NT2/D1 (cell line): ENCODE data around the gene IFT80.
A peak's percentile ranks its signal among the peaks of the same experiment; 100 is the strongest.

Source experiments
- DNase-seq: peaks from one replicate; pipeline ENCODE4 v3.0.0-alpha.2; 2011; ENCODE audit warnings: low read depth, low spot score
- H3K27me3 ChIP-seq: 2 replicates; pipeline ENCODE4 v1.6.0; 2011; ENCODE audit warnings: mild to moderate bottlenecking; ENCODE audit not compliant: insufficient read length, insufficient read depth
- H3K36me3 ChIP-seq: 2 replicates; pipeline ENCODE4 v1.6.1; 2011; ENCODE audit warnings: mild to moderate bottlenecking, low read length, mixed read lengths; ENCODE audit not compliant: insufficient read depth, insufficient read length
- H3K4me1 ChIP-seq: 2 replicates; pipeline ENCODE4 v1.5.1; 2011; ENCODE audit not compliant: insufficient read depth, insufficient read length
- H3K4me3 ChIP-seq: 2 replicates; pipeline ENCODE4 v1.5.1; 2011; ENCODE audit warnings: low read depth; ENCODE audit not compliant: insufficient read length
- H3K9ac ChIP-seq: 2 replicates; pipeline ENCODE4 v1.6.0; 2011; ENCODE audit warnings: low read depth; ENCODE audit not compliant: insufficient read length
- H3K9me3 ChIP-seq: 2 replicates; pipeline ENCODE4 v1.5.1; 2011; ENCODE audit warnings: mild to moderate bottlenecking, low read length; ENCODE audit not compliant: insufficient read depth
- SUZ12 ChIP-seq: IDR thresholded peaks from 2 replicates; pipeline ENCODE4 v1.6.1; 2011; ENCODE audit not compliant: insufficient read length, insufficient read depth; ENCODE audit errors: extremely low read depth
- YY1 ChIP-seq: IDR thresholded peaks from 2 replicates; pipeline ENCODE4 v1.6.1; 2011; ENCODE audit not compliant: insufficient read length, insufficient read depth
- ZNF274 ChIP-seq: IDR thresholded peaks from 2 replicates; pipeline ENCODE4 v1.6.1; 2011; ENCODE audit warnings: mild to moderate bottlenecking, low read depth, low read length

The IFT80 gene

DNA sequence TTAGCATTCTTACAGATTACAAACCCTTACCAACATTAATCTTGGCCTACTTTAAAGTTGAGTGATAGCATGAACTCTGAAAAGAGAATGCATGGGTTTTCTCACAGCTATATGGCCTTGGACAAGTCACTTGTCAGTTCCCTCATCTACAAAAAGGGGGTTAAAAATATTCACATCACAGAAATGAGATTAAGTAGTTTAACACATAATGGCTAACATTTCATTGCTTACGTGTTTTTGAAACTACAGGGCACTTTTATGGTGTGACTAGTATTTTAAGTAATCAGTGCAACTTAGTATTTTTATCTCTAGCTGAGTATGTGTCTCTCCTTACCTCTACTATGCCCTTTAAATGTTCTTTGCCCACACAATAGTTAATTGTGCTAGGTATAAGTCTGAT, 36.7 kb upstream of the IFT80 start:
- Histone ChIP-seq H3K4me1 (no peaks in the 10 kb centered on the region), H3K9ac (no peak overlapping the region), H3K27me3 (no peaks in the 10 kb centered on the region), H3K36me3 (peaks cover 95% of the 10 kb centered on the region), H3K9me3 (no peaks in the 10 kb centered on the region), H3K4me3 (no peak overlapping the region)
- no peak for DNase-seq
- TF ChIP-seq ZNF274 (no peak), SUZ12 (no peak), YY1 (no peak)

DNA sequence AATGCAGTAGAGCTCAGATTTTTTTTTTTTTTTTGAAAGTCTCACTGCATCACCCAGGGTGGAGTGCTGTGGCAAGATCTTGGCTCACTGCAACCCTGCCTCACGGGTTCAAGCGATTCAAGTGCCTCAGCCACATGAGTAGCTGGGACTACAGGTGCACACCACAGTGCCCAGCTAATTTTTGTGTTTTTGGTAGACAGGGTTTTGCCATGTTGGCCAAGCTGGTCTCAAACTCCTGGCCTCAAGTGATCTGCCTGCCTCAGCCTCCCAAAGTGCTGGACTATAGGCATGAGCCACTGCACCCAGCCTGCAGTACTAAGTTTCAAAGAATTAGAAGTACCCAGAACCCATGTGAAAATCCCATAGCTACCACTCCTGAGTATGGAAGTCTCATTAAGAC, 36.1 kb upstream of the IFT80 start:
- no peak for DNase-seq
- Histone ChIP-seq H3K4me1 (no peaks in the 10 kb centered on the region), H3K27me3 (no peaks in the 10 kb centered on the region), H3K9ac (no peak overlapping the region), H3K4me3 (no peak overlapping the region), H3K9me3 (no peaks in the 10 kb centered on the region), H3K36me3 (peaks cover 95% of the 10 kb centered on the region)
- no peak for TF ChIP-seq ZNF274
- no peak for TF ChIP-seq YY1
- TF ChIP-seq SUZ12: no peak

DNA sequence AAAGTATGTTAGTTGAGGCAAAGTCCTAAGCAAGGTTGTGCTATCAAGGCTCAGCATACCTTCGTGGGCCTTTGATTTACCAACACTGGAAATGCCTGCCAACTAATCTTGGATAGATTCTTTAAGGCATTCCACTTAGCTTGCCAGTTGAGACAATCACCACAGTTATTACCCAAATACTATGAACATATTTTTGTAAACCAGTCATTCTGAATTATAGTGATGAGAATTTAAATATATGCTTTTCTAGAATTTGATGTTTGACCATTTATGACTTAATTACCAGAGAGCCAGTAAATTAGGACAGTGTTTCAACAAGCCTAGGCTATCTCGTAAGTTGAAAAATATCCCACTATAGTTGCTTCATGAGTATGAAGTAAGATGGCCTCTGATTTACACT, 35.0 kb upstream of the IFT80 start:
- TF ChIP-seq SUZ12: no peak
- no peak for TF ChIP-seq YY1
- no peak for TF ChIP-seq ZNF274
- DNase-seq: no peak
- H3K36me3 ChIP-seq: peaks cover 93% of the 10 kb centered on the region
- no peak overlapping the region for H3K9ac ChIP-seq
- H3K9me3 ChIP-seq: no peaks in the 10 kb centered on the region
- no peaks in the 10 kb centered on the region for H3K27me3 ChIP-seq
- no peak overlapping the region for H3K4me3 ChIP-seq
- no peaks in the 10 kb centered on the region for H3K4me1 ChIP-seq

- no peak for DNase-seq
- Histone ChIP-seq H3K36me3 (peaks cover 96% of the 10 kb centered on the region), H3K9ac (no peak overlapping the region), H3K4me1 (no peaks in the 10 kb centered on the region), H3K27me3 (no peaks in the 10 kb centered on the region), H3K4me3 (no peak overlapping the region), H3K9me3 (no peaks in the 10 kb centered on the region)
- TF ChIP-seq YY1: no peak
These were observed 28.9 kb upstream of the IFT80 start for GRCh38 chr3:160427832-160428424.

- Histone ChIP-seq H3K4me3 (no peak overlapping the region), H3K9ac (no peak overlapping the region), H3K4me1 (no peaks in the 10 kb centered on the region), H3K9me3 (no peaks in the 10 kb centered on the region), H3K36me3 (peaks cover 92% of the 10 kb centered on the region), H3K27me3 (no peaks in the 10 kb centered on the region)
- no peak for DNase-seq
- TF ChIP-seq YY1: no peak
- no peak for TF ChIP-seq SUZ12
- TF ChIP-seq ZNF274: no peak
These were observed 18.3 kb upstream of the IFT80 start for GRCh38 chr3:160417311-160417710.

- Histone ChIP-seq H3K4me3 (no peak overlapping the region), H3K36me3 (peaks cover 92% of the 10 kb centered on the region), H3K9me3 (no peaks in the 10 kb centered on the region), H3K4me1 (no peaks in the 10 kb centered on the region), H3K9ac (no peak overlapping the region), H3K27me3 (no peaks in the 10 kb centered on the region)
- TF ChIP-seq YY1 (no peak), SUZ12 (no peak), ZNF274 (no peak)
- DNase-seq: peak; percentile 62
These were observed 14.7 kb upstream of the IFT80 start for GRCh38 chr3:160413613-160414248.

DNA sequence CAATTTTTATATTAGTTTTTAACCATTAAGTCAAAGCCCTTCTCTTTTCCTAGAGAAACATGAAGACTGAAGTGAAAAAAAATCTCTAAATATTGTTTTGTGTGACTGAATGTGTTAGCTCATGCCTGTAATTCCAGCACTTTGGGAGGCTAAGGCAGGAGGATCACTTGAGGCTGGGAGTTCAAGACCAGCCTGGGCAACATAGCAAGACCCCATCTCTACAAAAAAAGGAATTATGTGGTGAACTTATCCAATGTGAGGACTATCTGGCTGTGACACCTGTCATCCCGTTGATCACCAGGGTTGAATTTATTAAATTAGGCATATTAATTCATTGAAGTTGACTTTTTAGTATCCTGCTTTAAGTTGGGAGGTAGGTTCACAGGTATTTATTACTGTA, 13.5 kb upstream of the IFT80 start:
- Histone ChIP-seq H3K4me1 (no peaks in the 10 kb centered on the region), H3K36me3 (peaks cover 92% of the 10 kb centered on the region)
- no peak for DNase-seq

More for the DNA sequence above, 13.5 kb upstream of the IFT80 start:
- Histone ChIP-seq H3K27me3 (no peaks in the 10 kb centered on the region), H3K9me3 (no peaks in the 10 kb centered on the region), H3K9ac (no peak overlapping the region), H3K4me3 (no peak overlapping the region)
- TF ChIP-seq ZNF274 (no peak), YY1 (no peak), SUZ12 (no peak)
